IMR-90 (cell line): ENCODE data around the gene A4GNT. TPM values are rescaled to one million over a fixed set of nuclear protein-coding genes. Genes with fewer than 3 reads are reported as not detected.

Experiments used
- ATAC-seq: fragments of 200-7000 bp; cut with Tn5 transposase; 2 replicates; pipeline ENCODE4 v1.9.1; 2020; ENCODE audit warnings: low read depth, mild to moderate bottlenecking, moderate library complexity
- BruUV-seq: library from RNA; stranded (reverse); fragments of 400-500 nt; replicated peaks from 2 replicates; lab custom pipeline; 2021; lab: Mats Ljungman, UMichigan
- CTCF ChIA-PET: fragments of 300-600 bp; formaldehyde crosslinking; extraction: SDS; loops from one replicate; lab custom pipeline; 2021; ENCODE audit warnings: antibody characterized with exemption; lab: Yijun Ruan, JAX
- POLR2A ChIA-PET: fragments of 300-600 bp; sonication (Branson Sonifier 250); formaldehyde crosslinking; loops from one replicate; lab custom pipeline; 2022; ENCODE audit warnings: antibody characterized with exemption; ENCODE audit not compliant: unreplicated experiment; lab: Charles Lee
- DNase-seq: peaks from one replicate; pipeline ENCODE4 v3.0.0; 2013
- H2AFZ ChIP-seq: replicated peaks from 2 replicates; pipeline ENCODE3; 2013; ENCODE audit warnings: low read length, mild to moderate bottlenecking; ENCODE audit not compliant: poor library complexity
- H2AK5ac ChIP-seq: 2 replicates; pipeline ENCODE4 v1.6.1; 2013; ENCODE audit warnings: low read depth, low read length, inconsistent platforms
- H2AK9ac ChIP-seq: replicated peaks from 2 replicates; pipeline ENCODE3; 2013; ENCODE audit warnings: mild to moderate bottlenecking, low read depth, low read length, moderate library complexity; ENCODE audit not compliant: poor library complexity
- H2BK120ac ChIP-seq: 2 replicates; pipeline ENCODE4 v1.6.1; 2013; ENCODE audit warnings: low read depth, low read length, inconsistent platforms
- H2BK15ac ChIP-seq: 3 replicates; pipeline ENCODE4 v1.6.1; 2013; ENCODE audit warnings: low read depth, low read length, inconsistent platforms
- H2BK20ac ChIP-seq: 2 replicates; pipeline ENCODE4 v1.6.1; 2013; ENCODE audit warnings: low read depth, mild to moderate bottlenecking, inconsistent platforms, low read length, moderate library complexity
- H2BK5ac ChIP-seq: 2 replicates; pipeline ENCODE4 v1.6.1; 2013; ENCODE audit warnings: mild to moderate bottlenecking, low read depth, low read length, inconsistent platforms; ENCODE audit not compliant: poor library complexity, severe bottlenecking
- H3K14ac ChIP-seq: replicated peaks from 2 replicates; pipeline ENCODE4 v1.6.1; 2013; ENCODE audit warnings: low read depth, low read length, inconsistent platforms
- H3K18ac ChIP-seq: 2 replicates; pipeline ENCODE4 v1.6.1; 2013; ENCODE audit warnings: low read depth, low read length, control low read depth
- H3K23ac ChIP-seq: 2 replicates; pipeline ENCODE4 v1.6.1; 2013; ENCODE audit warnings: low read depth, low read length, inconsistent platforms
- H3K27ac ChIP-seq: 2 replicates; pipeline ENCODE4 v1.5.1; 2013; ENCODE audit warnings: mild to moderate bottlenecking, control low read depth, low read length; ENCODE audit not compliant: insufficient read depth
- H3K27me3 ChIP-seq: 2 replicates; pipeline ENCODE4 v1.6.1; 2013; ENCODE audit warnings: low read length; ENCODE audit not compliant: control insufficient read depth, insufficient read depth
- H3K36me3 ChIP-seq: 2 replicates; pipeline ENCODE4 v1.6.1; 2013; ENCODE audit warnings: low read length, mixed read lengths; ENCODE audit not compliant: control insufficient read depth, insufficient read depth
- H3K4ac ChIP-seq: 2 replicates; pipeline ENCODE4 v1.6.1; 2013; ENCODE audit warnings: low read depth, low read length, inconsistent platforms
- H3K4me1 ChIP-seq: 2 replicates; pipeline ENCODE4 v1.6.1; 2013; ENCODE audit warnings: low read length, mixed read lengths; ENCODE audit not compliant: control insufficient read depth, insufficient read depth
- H3K4me2 ChIP-seq: 2 replicates; pipeline ENCODE4 v1.6.1; 2013; ENCODE audit warnings: low read depth, mild to moderate bottlenecking, control low read depth, low read length, moderate library complexity
- H3K4me3 ChIP-seq: 2 replicates; pipeline ENCODE4 v1.5.1; 2013; ENCODE audit warnings: low read depth, mild to moderate bottlenecking, control low read depth, low read length, moderate library complexity; ENCODE audit not compliant: insufficient read depth
- H3K56ac ChIP-seq: 2 replicates; pipeline ENCODE4 v1.6.1; 2013; ENCODE audit warnings: low read length, inconsistent platforms; ENCODE audit not compliant: insufficient read depth; ENCODE audit errors: extremely low read depth
- H3K79me1 ChIP-seq, 2 experiments: 2 replicates each; pipeline ENCODE4 v1.6.1; 2013; ENCODE audit warnings: low read length in 2 of 2, inconsistent platforms in 1 of 2, low read depth in 1 of 2
- H3K9ac ChIP-seq: 2 replicates; pipeline ENCODE4 v1.6.1; 2013; ENCODE audit warnings: low read depth, low read length, control low read depth
- H3K9me1 ChIP-seq: 2 replicates; pipeline ENCODE4 v1.6.1; 2013; ENCODE audit warnings: low read length, inconsistent platforms; ENCODE audit not compliant: insufficient read depth
- H3K9me3 ChIP-seq: 2 replicates; pipeline ENCODE4 v1.6.1; 2013; ENCODE audit warnings: low read length; ENCODE audit not compliant: control insufficient read depth, insufficient read depth
- H4K20me1 ChIP-seq: 2 replicates; pipeline ENCODE4 v1.6.1; 2013; ENCODE audit warnings: low read length, inconsistent platforms; ENCODE audit not compliant: insufficient read depth
- H4K5ac ChIP-seq: 2 replicates; pipeline ENCODE4 v1.6.1; 2013; ENCODE audit warnings: mild to moderate bottlenecking, low read depth, low read length, control low read depth
- H4K8ac ChIP-seq, 2 experiments: 2 replicates each; pipeline ENCODE4 v1.6.1; 2013; ENCODE audit warnings: low read depth in 2 of 2, low read length in 2 of 2, control low read depth in 1 of 2, inconsistent platforms in 1 of 2
- H4K91ac ChIP-seq: 2 replicates; pipeline ENCODE4 v1.6.1; 2013; ENCODE audit warnings: low read depth, low read length, inconsistent platforms; ENCODE audit not compliant: insufficient read depth
- BHLHE40 ChIP-seq: fragments of 150-350 bp; IDR thresholded peaks from 2 replicates; pipeline ENCODE4 v1.6.1; 2016; ENCODE audit warnings: mild to moderate bottlenecking, low read depth, low read length
- CHD1 ChIP-seq: IDR thresholded peaks from 2 replicates; pipeline ENCODE4 v1.6.1; 2012; ENCODE audit warnings: low read depth, low read length, improper control_type of control experiment
- FOS ChIP-seq: fragments of 150-350 bp; IDR thresholded peaks from 2 replicates; pipeline ENCODE4 v1.6.1; 2016; ENCODE audit warnings: low read depth, low read length
- MAFK ChIP-seq: IDR thresholded peaks from 2 replicates; pipeline ENCODE4 v1.6.1; 2012; ENCODE audit warnings: low read depth, low read length, improper control_type of control experiment
- MAZ ChIP-seq: IDR thresholded peaks from 2 replicates; pipeline ENCODE4 v1.6.1; 2012; ENCODE audit warnings: low read depth, mild to moderate bottlenecking, low read length, improper control_type of control experiment, moderate library complexity, borderline replicate concordance
- MXI1 ChIP-seq: IDR thresholded peaks from 2 replicates; pipeline ENCODE4 v1.6.1; 2012; ENCODE audit warnings: low read depth, mild to moderate bottlenecking, low read length, moderate library complexity, borderline replicate concordance
- POLR2A ChIP-seq: IDR thresholded peaks from 2 replicates; pipeline ENCODE4 v1.6.1; 2012; ENCODE audit warnings: mild to moderate bottlenecking, low read depth, low read length
- RAD21 ChIP-seq: IDR thresholded peaks from 2 replicates; pipeline ENCODE4 v1.6.1; 2012; ENCODE audit warnings: low read length, improper control_type of control experiment
- RCOR1 ChIP-seq: IDR thresholded peaks from 2 replicates; pipeline ENCODE4 v1.6.1; 2012; ENCODE audit warnings: mild to moderate bottlenecking, low read length, improper control_type of control experiment; ENCODE audit not compliant: insufficient replicate concordance
- RFX5 ChIP-seq: IDR thresholded peaks from 2 replicates; pipeline ENCODE4 v1.8.0; 2012; ENCODE audit warnings: low read depth, mild to moderate bottlenecking, low read length, moderate library complexity
- SMC3 ChIP-seq: fragments of 150-350 bp; IDR thresholded peaks from 2 replicates; pipeline ENCODE4 v1.6.1; 2016; ENCODE audit warnings: low read depth, mild to moderate bottlenecking, antibody characterized with exemption, low read length, moderate library complexity
- WGBS, 2 experiments: methylation state at CpG; one replicate each; pipeline versions ENCODE4 v1.1.5 to v1.1.7; 2013; ENCODE audit warnings: missing lambda C conversion rate in 2 of 2; ENCODE audit not compliant: insufficient read length in 1 of 2; ENCODE audit errors: extremely low coverage in 2 of 2; 5-methylcytosine and 5-hydroxymethylcytosine counted together
- dilution Hi-C: fragments of 300-500 bp; cut with HindIII; formaldehyde crosslinking; loops from one replicate; pipeline ENCODE4 v1.14.3; 2018; ENCODE audit warnings: low sequenced_read_pairs; ENCODE audit not compliant: unreplicated experiment
- in situ Hi-C: fragments of 300-500 bp; cut with MboI; formaldehyde crosslinking; loops from 3 replicates; pipeline ENCODE4 v1.14.3; 2019; ENCODE audit warnings: low sequenced_read_pairs, inconsistent platforms, mixed read lengths
- intact Hi-C: fragments of 100-400 bp; cut with micrococcal nuclease; formaldehyde crosslinking; loops from 2 replicates; pipeline ENCODE4 v1.10.0; 2022
- polyA plus RNA-seq, 3 experiments: library from polyadenylated mRNA; depleted of rRNA; stranded (reverse); fragments of >200 nt; gene quantifications; 2 replicates each; pipeline ENCODE4 v1.2.3, GENCODE V29; 2012; ENCODE audit warnings: low replicate concordance in 1 of 3
- total RNA-seq: library from RNA; depleted of rRNA; stranded (reverse); fragments of >200 nt; gene quantifications from 2 replicates; pipeline ENCODE4 v1.2.3, GENCODE V29; 2012
- TF ChIP-seq, protein P1 (sequence below): fragments of 150-350 bp; IDR thresholded peaks from 2 replicates; pipeline ENCODE4 v1.6.1; 2016; ENCODE audit warnings: low read depth, mild to moderate bottlenecking, low read length, moderate library complexity, borderline replicate concordance
- TF ChIP-seq, protein P2 (sequence below): fragments of 150-350 bp; IDR thresholded peaks from 2 replicates; pipeline ENCODE4 v1.6.1; 2017; ENCODE audit warnings: mild to moderate bottlenecking, antibody characterized with exemption, low read length, low read depth

A4GNT gene
- total and polyA plus RNA-seq, 2 of the 4 experiments (the other 2 are of a cell fraction): not detected

DNA sequence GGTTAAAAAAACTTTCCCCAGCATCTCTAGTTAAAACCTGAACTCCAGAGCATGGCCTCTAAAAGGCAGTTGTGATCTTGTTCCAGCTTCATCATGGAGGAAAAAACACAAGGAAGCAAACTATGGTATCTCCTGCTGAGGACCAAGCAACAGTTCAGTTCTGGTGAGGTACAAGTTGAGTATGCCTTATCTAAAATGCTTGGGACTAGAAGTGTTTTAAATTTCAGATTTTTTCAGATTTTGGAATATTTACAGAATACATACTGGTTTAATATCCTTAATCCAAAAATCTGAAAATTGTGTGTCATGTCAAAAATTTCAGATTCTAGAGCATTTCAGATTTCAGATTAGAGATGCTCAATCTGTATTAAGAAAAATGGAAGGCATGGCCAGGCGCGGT lies 32.9 kb upstream of the A4GNT start:
- TF ChIP-seq MAFK (no peak), RAD21 (no peak), RFX5 (no peak), CHD1 (no peak), RCOR1 (no peak), MXI1 (no peak), POLR2A (no peak), SMC3 (no peak), BHLHE40 (no peak), MAZ (no peak), FOS (no peak)
- TF ChIP-seq, protein P1, sequence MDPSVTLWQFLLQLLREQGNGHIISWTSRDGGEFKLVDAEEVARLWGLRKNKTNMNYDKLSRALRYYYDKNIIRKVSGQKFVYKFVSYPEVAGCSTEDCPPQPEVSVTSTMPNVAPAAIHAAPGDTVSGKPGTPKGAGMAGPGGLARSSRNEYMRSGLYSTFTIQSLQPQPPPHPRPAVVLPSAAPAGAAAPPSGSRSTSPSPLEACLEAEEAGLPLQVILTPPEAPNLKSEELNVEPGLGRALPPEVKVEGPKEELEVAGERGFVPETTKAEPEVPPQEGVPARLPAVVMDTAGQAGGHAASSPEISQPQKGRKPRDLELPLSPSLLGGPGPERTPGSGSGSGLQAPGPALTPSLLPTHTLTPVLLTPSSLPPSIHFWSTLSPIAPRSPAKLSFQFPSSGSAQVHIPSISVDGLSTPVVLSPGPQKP: no peak
- TF ChIP-seq, protein P2, sequence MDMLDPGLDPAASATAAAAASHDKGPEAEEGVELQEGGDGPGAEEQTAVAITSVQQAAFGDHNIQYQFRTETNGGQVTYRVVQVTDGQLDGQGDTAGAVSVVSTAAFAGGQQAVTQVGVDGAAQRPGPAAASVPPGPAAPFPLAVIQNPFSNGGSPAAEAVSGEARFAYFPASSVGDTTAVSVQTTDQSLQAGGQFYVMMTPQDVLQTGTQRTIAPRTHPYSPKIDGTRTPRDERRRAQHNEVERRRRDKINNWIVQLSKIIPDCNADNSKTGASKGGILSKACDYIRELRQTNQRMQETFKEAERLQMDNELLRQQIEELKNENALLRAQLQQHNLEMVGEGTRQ: no peak
- H2BK5ac ChIP-seq: no peak overlapping the region
- no peak overlapping the region for H2AK5ac ChIP-seq
- ChIA-PET CTCF (interaction anchor here (0.9 kb wide), 1 partner anchor 9 kb away, joined by 3 read pairs; no protein-coding TSS in a partner anchor), POLR2A (no interaction called here)
- H2BK20ac ChIP-seq: no peak overlapping the region
- H4K20me1 ChIP-seq: no peaks in the 10 kb centered on the region
- no peak overlapping the region for H4K8ac ChIP-seq
- dilution Hi-C loops: no loop called here
- no peak overlapping the region for H3K56ac ChIP-seq
- H3K18ac ChIP-seq: no peak overlapping the region
- no TSS peak for BruUV-seq
- H3K4me3 ChIP-seq: no peak overlapping the region
- H3K4me1 ChIP-seq: no peaks in the 10 kb centered on the region
- H3K14ac ChIP-seq: no peak overlapping the region
- no peaks in the 10 kb centered on the region for H3K9me3 ChIP-seq
- peaks cover 0 to 9% of the 10 kb centered on the region in 2 experiments; a peak in 1 of 4 replicates for H3K79me1 ChIP-seq
- H3K27ac ChIP-seq: no peak overlapping the region
- H3K4me2 ChIP-seq: no peak overlapping the region
- DNase-seq (no peak), ATAC-seq (no peak)
- no peaks in the 10 kb centered on the region for H3K27me3 ChIP-seq
- H3K36me3 ChIP-seq: peaks cover 35% of the 10 kb centered on the region
- WGBS, 2 experiments: 100% methylated on average over 2 of the region's 2 CpGs; no CpG with 5 or more reads in 1 of the 2 experiments
- H3K23ac ChIP-seq: no peak overlapping the region
- no peaks in the 10 kb centered on the region for H3K9me1 ChIP-seq
- H2BK120ac ChIP-seq: no peak overlapping the region
- no peak overlapping the region for H2AK9ac ChIP-seq
- in situ Hi-C loops: no loop called here
- H3K4ac ChIP-seq: no peak overlapping the region
- H2AFZ ChIP-seq: no peak overlapping the region
- H2BK15ac ChIP-seq: no peak overlapping the region
- H3K9ac ChIP-seq: no peak overlapping the region
- no peak overlapping the region for H4K5ac ChIP-seq
- H4K91ac ChIP-seq: no peak overlapping the region
- intact Hi-C loops: no loop called here
